SK-N-SH (cell line): ENCODE data around the gene MOV10L1. TPM values are rescaled to one million over a fixed set of nuclear protein-coding genes. Genes with fewer than 3 reads are reported as not detected.

Experiments used
- CTCF ChIA-PET: fragments of 300-600, 350-600 bp; formaldehyde crosslinking; extraction: SDS; loops from one replicate; lab custom pipeline; 2021; lab: Yijun Ruan, JAX
- POLR2A ChIA-PET: fragments of 350-600 bp; sonication (Branson Sonifier 250); formaldehyde crosslinking; extraction: SDS; loops from one replicate; lab custom pipeline; 2020; ENCODE audit warnings: antibody characterized with exemption, inconsistent platforms; lab: Yijun Ruan, JAX
- DNase-seq: peaks from one replicate; pipeline ENCODE4 v3.0.0; 2012
- H2AFZ ChIP-seq: fragments of 200-600 bp; sonication (generic); 2 replicates; pipeline ENCODE4 v1.8.1; 2016; ENCODE audit warnings: antibody characterized with exemption, mild to moderate bottlenecking, low read depth
- H3F3A ChIP-seq: fragments of 200-600 bp; sonication (generic); replicated peaks from 2 replicates; pipeline ENCODE3; 2016; ENCODE audit warnings: antibody characterized with exemption, mild to moderate bottlenecking; ENCODE audit not compliant: insufficient read depth
- H3K27ac ChIP-seq, 2 experiments: fragments of 200-500 bp in 1 of 2; fragments of 200-600 bp in 1 of 2; sonication (Bioruptor generic) in 1 of 2; sonication (generic), shearing (Covaris generic) in 1 of 2; 2 replicates each; pipeline versions ENCODE4 v1.5.1 to v1.6.1; 2014 to 2016; ENCODE audit warnings: low read depth in 2 of 2, inconsistent platforms in 1 of 2, low read length in 1 of 2, mild to moderate bottlenecking in 1 of 2, mixed read lengths in 1 of 2
- H3K27me3 ChIP-seq: fragments of 200-600 bp; sonication (generic), shearing (Covaris generic); 2 replicates; pipeline ENCODE4 v1.6.1; 2016; ENCODE audit warnings: mixed run types; ENCODE audit not compliant: insufficient read depth
- H3K36me3 ChIP-seq, 2 experiments: fragments of 200-500 bp in 1 of 2; fragments of 200-600 bp in 1 of 2; sonication (Bioruptor generic) in 1 of 2; sonication (generic) in 1 of 2; replicated peaks in 1 of 2; 2 replicates each; pipeline versions ENCODE3 to v1.5.1; 2014 to 2016; ENCODE audit warnings: low read length in 1 of 2, mild to moderate bottlenecking in 1 of 2; ENCODE audit not compliant: insufficient read depth in 2 of 2, control insufficient read depth in 1 of 2
- H3K4me1 ChIP-seq, 2 experiments: fragments of 200-500 bp in 1 of 2; fragments of 200-600 bp in 1 of 2; sonication (Bioruptor generic) in 1 of 2; sonication (generic), shearing (Covaris generic) in 1 of 2; 2 replicates each; pipeline versions ENCODE4 v1.5.1 to v1.6.1; 2014 to 2016; ENCODE audit warnings: low read depth in 1 of 2, low read length in 1 of 2, mixed run types in 1 of 2; ENCODE audit not compliant: insufficient read depth in 2 of 2, control insufficient read depth in 1 of 2
- H3K4me2 ChIP-seq: fragments of 200-600 bp; sonication (generic), shearing (Covaris generic); 2 replicates; pipeline ENCODE4 v1.6.1; 2017; ENCODE audit warnings: mixed run types
- H3K4me3 ChIP-seq, 2 experiments: fragments of 200-500 bp in 1 of 2; fragments of 200-600 bp in 1 of 2; sonication (Bioruptor generic) in 1 of 2; sonication (generic), shearing (Covaris generic) in 1 of 2; 2 replicates each; pipeline versions ENCODE4 v1.5.1 to v1.8.1; 2014 to 2016; ENCODE audit warnings: low read depth in 2 of 2, inconsistent platforms in 1 of 2, low read length in 1 of 2, mild to moderate bottlenecking in 1 of 2, mixed read lengths in 1 of 2, moderate library complexity in 1 of 2
- H3K79me2 ChIP-seq: fragments of 200-600 bp; sonication (generic); 2 replicates; pipeline ENCODE4 v1.8.1; 2017; ENCODE audit warnings: mild to moderate bottlenecking; ENCODE audit not compliant: insufficient read depth
- H3K9ac ChIP-seq: fragments of 200-600 bp; sonication (generic); 2 replicates; pipeline ENCODE4 v1.6.1; 2017; ENCODE audit warnings: mixed run types
- H3K9me2 ChIP-seq: fragments of 200-600 bp; sonication (generic); 2 replicates; pipeline ENCODE4 v1.6.1; 2017; ENCODE audit warnings: mixed run types
- H3K9me3 ChIP-seq: fragments of 200-600 bp; sonication (generic); 2 replicates; pipeline ENCODE4 v1.6.1; 2017; ENCODE audit warnings: mixed run types, mild to moderate bottlenecking, moderate library complexity
- H4K20me1 ChIP-seq: fragments of 200-600 bp; sonication (generic); 2 replicates; pipeline ENCODE4 v1.6.1; 2017; ENCODE audit warnings: mild to moderate bottlenecking, mixed run types; ENCODE audit not compliant: insufficient read depth
- CHD2 ChIP-seq: fragments of 150-350 bp; IDR thresholded peaks from 2 replicates; pipeline ENCODE4 v1.6.1; 2018; ENCODE audit warnings: low read length; ENCODE audit not compliant: partially characterized antibody
- ELF1 ChIP-seq: IDR thresholded peaks from 2 replicates; pipeline ENCODE4 v1.4.0; 2012
- EP300 ChIP-seq, 2 experiments: IDR thresholded peaks; 2 replicates each; pipeline versions ENCODE4 v1.4.0 to v1.6.1; 2012; ENCODE audit warnings: borderline replicate concordance in 1 of 2, low read depth in 1 of 2, low read length in 1 of 2
- FOSL2 ChIP-seq: IDR thresholded peaks from 2 replicates; pipeline ENCODE4 v1.4.0; 2012; ENCODE audit warnings: low read depth, mild to moderate bottlenecking, moderate library complexity, borderline replicate concordance
- FOXM1 ChIP-seq: IDR thresholded peaks from 2 replicates; pipeline ENCODE4 v1.4.0; 2012; ENCODE audit warnings: low read depth, mild to moderate bottlenecking
- GABPA ChIP-seq: IDR thresholded peaks from 2 replicates; pipeline ENCODE4 v1.4.0; 2012; ENCODE audit warnings: low read depth, mild to moderate bottlenecking
- GATA2 ChIP-seq: sonication (generic); formaldehyde crosslinking; IDR thresholded peaks from 2 replicates; pipeline ENCODE4 v1.5.0; 2020; ENCODE audit warnings: mild to moderate bottlenecking, missing genetic modification reagents
- MEF2A ChIP-seq: IDR thresholded peaks from 2 replicates; pipeline ENCODE4 v1.4.0; 2012; ENCODE audit warnings: low read depth, borderline replicate concordance
- NRF1 ChIP-seq: IDR thresholded peaks from 2 replicates; pipeline ENCODE4 v1.6.1; 2012; ENCODE audit warnings: low read depth, mild to moderate bottlenecking, low read length
- POLR2AphosphoS5 ChIP-seq: IDR thresholded peaks from 2 replicates; pipeline ENCODE4 v1.6.1; 2012; ENCODE audit warnings: low read depth, low read length
- RAD21 ChIP-seq: IDR thresholded peaks from 2 replicates; pipeline ENCODE4 v1.6.1; 2012; ENCODE audit warnings: mild to moderate bottlenecking, low read length
- REST ChIP-seq: IDR thresholded peaks from 2 replicates; pipeline ENCODE4 v1.6.1; 2012; ENCODE audit warnings: mild to moderate bottlenecking, low read depth, low read length, moderate library complexity
- RFX5 ChIP-seq: IDR thresholded peaks from 2 replicates; pipeline ENCODE4 v1.6.1; 2012; ENCODE audit warnings: mild to moderate bottlenecking, improper control_type of control experiment, low read length
- RXRA ChIP-seq: IDR thresholded peaks from 2 replicates; pipeline ENCODE4 v1.4.0; 2012; ENCODE audit warnings: low read depth, mild to moderate bottlenecking, borderline replicate concordance
- TAF1 ChIP-seq: IDR thresholded peaks from 2 replicates; pipeline ENCODE4 v1.6.1; 2012; ENCODE audit warnings: low read depth, mild to moderate bottlenecking, low read length, moderate library complexity, borderline replicate concordance
- YY1 ChIP-seq: IDR thresholded peaks from 2 replicates; pipeline ENCODE4 v1.4.0; 2012; ENCODE audit warnings: low read depth, mild to moderate bottlenecking
- WGBS: methylation state at CpG from one replicate; pipeline ENCODE4 v1.1.6; 2017; ENCODE audit warnings: low lambda C conversion rate; 5-methylcytosine and 5-hydroxymethylcytosine counted together
- polyA plus RNA-seq, 3 experiments: library from polyadenylated mRNA; depleted of rRNA; stranded (reverse); fragments of >200 nt; gene quantifications; 2 replicates each; pipeline ENCODE4 v1.2.3, GENCODE V29; 2012
- TF ChIP-seq, protein P1 (sequence below): IDR thresholded peaks from 2 replicates; pipeline ENCODE4 v1.4.0; 2012; ENCODE audit warnings: low read depth, borderline replicate concordance
- TF ChIP-seq, protein P2 (sequence below): IDR thresholded peaks from 2 replicates; pipeline ENCODE4 v1.4.0; 2012; ENCODE audit warnings: low read depth

Gene MOV10L1
- polyA plus RNA-seq, 1 of the 3 experiments (the other 2 are of a cell fraction), result 2.1 TPM

- H2AFZ ChIP-seq, result no peak overlapping the region
- no peaks in the 10 kb centered on the region for H3F3A ChIP-seq
- H3K4me3 ChIP-seq, result no peak overlapping the region
- CTCF ChIA-PET, result interaction anchor here (0.8 to 1.8 kb wide), 2 partner anchors 11 to 26 kb away, joined by 3 to 8 read pairs; no protein-coding TSS in a partner anchor
- no peak overlapping the region for H3K27ac ChIP-seq
- no peak for DNase-seq
- H3K79me2 ChIP-seq, result no peaks in the 10 kb centered on the region
- H3K9me3 ChIP-seq, result no peaks in the 10 kb centered on the region
- H3K4me2 ChIP-seq, result no peak overlapping the region
- H3K4me1 ChIP-seq, result no peaks in the 10 kb centered on the region; a peak in 1 of 4 replicates
- TF ChIP-seq GATA2, result no peak
- no peak for TF ChIP-seq RAD21
- no peak overlapping the region for H3K9ac ChIP-seq
- H3K27me3 ChIP-seq, result peaks cover 15% of the 10 kb centered on the region
- H3K9me2 ChIP-seq, result no peaks in the 10 kb centered on the region
- 75% methylated on average over 29 of the region's 34 CpGs for WGBS
- H4K20me1 ChIP-seq, result no peaks in the 10 kb centered on the region
- no peaks in the 10 kb centered on the region for H3K36me3 ChIP-seq
- POLR2A ChIA-PET, result no interaction called here
Measured at GRCh38 chr22:50056214-50056972, 33.4 kb upstream of the MOV10L1 start.

- H2AFZ ChIP-seq, result no peak overlapping the region
- ChIA-PET POLR2A (no interaction called here), CTCF (interaction anchor here (0.7 to 1.8 kb wide), 2 partner anchors 27 to 106 kb away, joined by 3 to 8 read pairs; no protein-coding TSS in a partner anchor)
- no peak overlapping the region for H3K4me2 ChIP-seq
- TF ChIP-seq, protein P1, sequence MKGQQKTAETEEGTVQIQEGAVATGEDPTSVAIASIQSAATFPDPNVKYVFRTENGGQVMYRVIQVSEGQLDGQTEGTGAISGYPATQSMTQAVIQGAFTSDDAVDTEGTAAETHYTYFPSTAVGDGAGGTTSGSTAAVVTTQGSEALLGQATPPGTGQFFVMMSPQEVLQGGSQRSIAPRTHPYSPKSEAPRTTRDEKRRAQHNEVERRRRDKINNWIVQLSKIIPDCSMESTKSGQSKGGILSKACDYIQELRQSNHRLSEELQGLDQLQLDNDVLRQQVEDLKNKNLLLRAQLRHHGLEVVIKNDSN, result no peak
- no peak for TF ChIP-seq GABPA
- TF ChIP-seq MEF2A, result no peak
- no peak for TF ChIP-seq EP300 (IDR thresholded peaks at IDR 0.05; ENCODE audit: borderline replicate concordance in 1 of 2, low read depth in 1 of 2, low read length in 1 of 2)
- TF ChIP-seq POLR2AphosphoS5, result no peak
- TF ChIP-seq, protein P2, sequence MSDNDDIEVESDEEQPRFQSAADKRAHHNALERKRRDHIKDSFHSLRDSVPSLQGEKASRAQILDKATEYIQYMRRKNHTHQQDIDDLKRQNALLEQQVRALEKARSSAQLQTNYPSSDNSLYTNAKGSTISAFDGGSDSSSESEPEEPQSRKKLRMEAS, result no peak
- no peak for TF ChIP-seq ELF1
- no peak for TF ChIP-seq REST
- no peak for TF ChIP-seq TAF1
- TF ChIP-seq CHD2, result no peak
- TF ChIP-seq YY1, result no peak
- no peak for TF ChIP-seq FOSL2
- TF ChIP-seq NRF1, result no peak
- TF ChIP-seq RFX5, result no peak
- no peak for TF ChIP-seq RXRA
- TF ChIP-seq FOXM1, result no peak
- H4K20me1 ChIP-seq, result no peaks in the 10 kb centered on the region
- DNase-seq, result no peak
- H3K9ac ChIP-seq, result no peak overlapping the region
- 86% methylated on average over 14 of the region's 14 CpGs for WGBS
- no peaks in the 10 kb centered on the region for H3F3A ChIP-seq
- no peaks in the 10 kb centered on the region for H3K79me2 ChIP-seq
- H3K4me1 ChIP-seq, result no peaks in the 10 kb centered on the region; a peak in 1 of 4 replicates
- H3K9me3 ChIP-seq, result no peaks in the 10 kb centered on the region
- H3K4me3 ChIP-seq, result no peak overlapping the region
- no peaks in the 10 kb centered on the region for H3K9me2 ChIP-seq
- H3K27ac ChIP-seq, result no peak overlapping the region
- no peaks in the 10 kb centered on the region for H3K36me3 ChIP-seq
- H3K27me3 ChIP-seq, result peaks cover 15% of the 10 kb centered on the region
Measured at GRCh38 chr22:50057278-50058060, 32.3 kb upstream of the MOV10L1 start.
